BJ (cell line): Measurements from ENCODE around the gene PPP1R10. TPM values are rescaled to one million over a fixed set of nuclear protein-coding genes. Genes with fewer than 3 reads are reported as not detected.

Experiments
- CTCF ChIA-PET: fragments of 350-600 bp; formaldehyde crosslinking; extraction: SDS; loops from one replicate; lab custom pipeline; 2021; ENCODE audit warnings: antibody characterized with exemption, inconsistent platforms; lab: Yijun Ruan, JAX
- POLR2A ChIA-PET: fragments of 300-600 bp; sonication (Branson Sonifier 250); formaldehyde crosslinking; extraction: SDS; loops from one replicate; lab custom pipeline; 2021; ENCODE audit warnings: antibody characterized with exemption; lab: Charles Lee
- DNase-seq: peaks from one replicate; pipeline ENCODE4 v3.0.0-alpha.2; 2011; ENCODE audit warnings: low read depth
- H3K27me3 ChIP-seq: 2 replicates; pipeline ENCODE4 v1.6.0; 2011; ENCODE audit warnings: low read length; ENCODE audit not compliant: control insufficient read depth, insufficient read depth
- H3K36me3 ChIP-seq: 2 replicates; pipeline ENCODE4 v1.5.1; 2011; ENCODE audit warnings: low read length; ENCODE audit not compliant: control insufficient read depth, insufficient read depth
- H3K4me3 ChIP-seq: 2 replicates; pipeline ENCODE4 v1.5.1; 2011; ENCODE audit warnings: low read depth, mild to moderate bottlenecking, control low read depth, low read length
- CTCF ChIP-seq: IDR thresholded peaks from 2 replicates; pipeline ENCODE4 v1.5.1; 2011; ENCODE audit warnings: low read depth, mild to moderate bottlenecking, control low read depth, inconsistent platforms, low read length, moderate library complexity; ENCODE audit not compliant: insufficient read depth
- polyA plus RNA-seq: library from polyadenylated mRNA; depleted of rRNA; stranded (reverse); fragments of >200 nt; gene quantifications from 2 replicates; pipeline ENCODE4 v1.2.3, GENCODE V29; 2011

Gene PPP1R10
- polyA plus RNA-seq, 1 experiment, result 32.2 TPM

GRCh38 chr6:30603961-30604360, 13.1 kb downstream of the PPP1R10 start:
- ChIA-PET POLR2A (no interaction called here), CTCF (interaction anchor here (0.7 to 2.0 kb wide), 2 partner anchors 9 to 122 kb away, joined by 3 to 5 read pairs; no protein-coding TSS in a partner anchor)
- Histone ChIP-seq H3K27me3 (no peaks in the 10 kb centered on the region), H3K4me3 (no peak overlapping the region), H3K36me3 (peaks cover 51% of the 10 kb centered on the region)
- no peak for TF ChIP-seq CTCF
- no peak for DNase-seq

- TF ChIP-seq CTCF, result no peak
- H3K36me3 ChIP-seq, result peaks cover 45% of the 10 kb centered on the region
- POLR2A ChIA-PET, result no interaction called here
- H3K27me3 ChIP-seq, result no peaks in the 10 kb centered on the region
- no peak for DNase-seq
- CTCF ChIA-PET, result no interaction called here
- H3K4me3 ChIP-seq, result no peak overlapping the region
These were observed 15.0 kb downstream of the PPP1R10 start for GRCh38 chr6:30601815-30602641.

DNA sequence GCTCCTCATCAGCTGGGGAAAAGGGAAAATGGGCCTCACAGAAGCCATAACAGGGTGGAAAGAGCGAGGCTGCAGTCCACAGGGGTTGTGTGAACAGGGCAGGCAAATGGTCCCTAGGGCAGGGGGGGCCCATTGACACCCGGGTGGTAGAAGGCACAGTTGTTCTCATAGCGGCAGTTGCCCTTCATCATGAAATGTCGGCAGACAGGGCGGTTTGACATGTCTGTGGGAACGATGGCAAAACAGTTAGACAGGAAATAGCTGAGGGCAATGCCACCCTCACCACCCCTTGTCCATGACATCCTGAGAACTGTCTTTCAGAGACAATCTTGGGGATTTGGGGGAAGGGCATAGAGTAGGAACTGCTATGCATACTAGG, 15.6 kb downstream of the PPP1R10 start:
- no peak for TF ChIP-seq CTCF
- H3K36me3 ChIP-seq, result peaks cover 43% of the 10 kb centered on the region

GRCh38 chr6:30600451-30600961, 16.5 kb downstream of the PPP1R10 start:
- Histone ChIP-seq H3K36me3 (peaks cover 37% of the 10 kb centered on the region), H3K4me3 (no peak overlapping the region), H3K27me3 (no peaks in the 10 kb centered on the region)
- CTCF ChIA-PET, result interaction anchor here (1.1 to 4.7 kb wide), 3 partner anchors 10 to 58 kb away, joined by 4 to 56 read pairs (median 5); no protein-coding TSS in a partner anchor
- no peak for DNase-seq
- POLR2A ChIA-PET, result no interaction called here
- no peak for TF ChIP-seq CTCF

More for the DNA sequence above, 15.6 kb downstream of the PPP1R10 start:
- ChIA-PET CTCF (no interaction called here), POLR2A (no interaction called here)
- Histone ChIP-seq H3K27me3 (no peaks in the 10 kb centered on the region), H3K4me3 (no peak overlapping the region)
- no peak for DNase-seq

DNA sequence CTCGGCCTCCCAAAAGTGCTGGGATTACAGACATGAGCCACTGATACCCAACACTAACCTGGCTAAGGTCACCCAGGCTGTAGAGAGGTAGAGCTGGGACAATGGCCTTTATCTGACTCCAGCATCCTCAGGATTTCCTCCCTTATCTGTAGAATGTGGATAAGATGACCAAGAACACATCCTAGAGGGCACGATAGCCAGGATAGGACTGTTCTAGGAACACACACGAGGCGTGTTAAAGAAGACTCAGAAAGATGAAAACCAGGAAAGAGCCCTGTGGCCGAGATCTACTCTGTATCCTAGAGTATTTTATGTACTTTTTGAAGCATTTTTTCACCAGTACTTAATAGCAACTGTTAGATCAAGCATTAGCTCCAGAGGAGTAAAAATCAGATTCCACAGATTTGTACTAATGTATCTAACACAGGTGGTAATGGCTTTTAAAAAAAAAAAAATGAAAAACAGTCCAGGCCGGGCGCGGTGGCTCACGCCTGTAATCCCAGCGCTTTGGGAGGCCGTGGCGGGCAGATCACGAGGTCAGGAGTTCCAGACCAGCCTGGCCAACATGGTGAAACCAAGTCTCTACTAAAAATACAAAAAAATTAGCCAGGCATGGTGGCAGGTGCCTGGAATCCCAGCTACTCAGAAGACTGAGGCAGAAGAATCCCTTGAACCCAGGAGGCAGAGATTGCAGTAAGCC, 17.3 kb downstream of the PPP1R10 start:
- peaks cover 31% of the 10 kb centered on the region for H3K36me3 ChIP-seq
- ChIA-PET CTCF (interaction anchor here (0.6 to 4.7 kb wide), 7 partner anchors 9 to 116 kb away, joined by 3 to 56 read pairs (median 5); partner anchors contain the start of gene MRPS18B), POLR2A (interaction anchor here (0.7 kb wide), 1 partner anchor 149 kb away, joined by 27 read pairs; no protein-coding TSS in a partner anchor)
- no peak for TF ChIP-seq CTCF
- H3K4me3 ChIP-seq, result no peak overlapping the region
- DNase-seq, result no peak
- H3K27me3 ChIP-seq, result no peaks in the 10 kb centered on the region
